NB4 (cell line): Measurements from ENCODE around the gene CYP4F22.
A peak's percentile ranks its signal among the peaks of the same experiment; 100 is the strongest.

ENCODE experiments used
- DNase-seq: peaks from one replicate; pipeline ENCODE4 v3.0.0; 2010; ENCODE audit warnings: low read depth
- H3K4me3 ChIP-seq: one replicate; pipeline ENCODE4 v1.5.1; 2011; ENCODE audit warnings: mild to moderate bottlenecking, low read depth, low read length, moderate library complexity
- MAX ChIP-seq: IDR thresholded peaks from 2 replicates; pipeline ENCODE4 v1.6.1; 2011; ENCODE audit warnings: low read depth, low read length
- MYC ChIP-seq: IDR thresholded peaks from 2 replicates; pipeline ENCODE4 v1.6.1; 2011; ENCODE audit warnings: low read depth, low read length
- POLR2A ChIP-seq: IDR thresholded peaks from 2 replicates; pipeline ENCODE4 v1.6.1; 2011; ENCODE audit warnings: mild to moderate bottlenecking; ENCODE audit not compliant: insufficient read length; ENCODE audit errors: extremely low read depth
- TF ChIP-seq, protein P1 (sequence below): IDR thresholded peaks from one replicate; pipeline ENCODE4 v1.5.1; 2012; ENCODE audit warnings: low read depth, low read length

Gene CYP4F22

DNA sequence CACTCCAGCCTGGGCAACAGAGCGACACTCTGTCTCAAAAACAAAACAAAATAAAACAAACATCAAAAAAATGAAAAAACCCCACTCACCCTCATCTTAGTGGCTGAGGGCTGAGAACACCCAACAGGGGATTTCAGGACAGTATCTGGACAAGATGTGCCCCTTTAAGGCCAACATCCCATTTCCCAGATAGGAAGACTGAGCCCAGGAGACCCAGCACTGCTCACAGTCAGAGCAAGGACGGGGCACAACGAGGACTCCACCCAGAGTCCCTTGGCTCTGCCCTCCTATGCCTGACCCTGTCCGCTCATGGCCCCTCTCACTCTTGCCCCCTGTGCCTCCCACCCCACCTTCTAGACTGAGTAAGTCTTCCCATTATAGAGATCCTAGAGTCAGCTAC is 53.8 kb downstream of the CYP4F22 start:
- H3K4me3 ChIP-seq = no peak overlapping the region
- no peak for TF ChIP-seq MAX
- TF ChIP-seq, protein P1, sequence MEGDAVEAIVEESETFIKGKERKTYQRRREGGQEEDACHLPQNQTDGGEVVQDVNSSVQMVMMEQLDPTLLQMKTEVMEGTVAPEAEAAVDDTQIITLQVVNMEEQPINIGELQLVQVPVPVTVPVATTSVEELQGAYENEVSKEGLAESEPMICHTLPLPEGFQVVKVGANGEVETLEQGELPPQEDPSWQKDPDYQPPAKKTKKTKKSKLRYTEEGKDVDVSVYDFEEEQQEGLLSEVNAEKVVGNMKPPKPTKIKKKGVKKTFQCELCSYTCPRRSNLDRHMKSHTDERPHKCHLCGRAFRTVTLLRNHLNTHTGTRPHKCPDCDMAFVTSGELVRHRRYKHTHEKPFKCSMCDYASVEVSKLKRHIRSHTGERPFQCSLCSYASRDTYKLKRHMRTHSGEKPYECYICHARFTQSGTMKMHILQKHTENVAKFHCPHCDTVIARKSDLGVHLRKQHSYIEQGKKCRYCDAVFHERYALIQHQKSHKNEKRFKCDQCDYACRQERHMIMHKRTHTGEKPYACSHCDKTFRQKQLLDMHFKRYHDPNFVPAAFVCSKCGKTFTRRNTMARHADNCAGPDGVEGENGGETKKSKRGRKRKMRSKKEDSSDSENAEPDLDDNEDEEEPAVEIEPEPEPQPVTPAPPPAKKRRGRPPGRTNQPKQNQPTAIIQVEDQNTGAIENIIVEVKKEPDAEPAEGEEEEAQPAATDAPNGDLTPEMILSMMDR = no peak
- TF ChIP-seq MYC = no peak
- no peak for TF ChIP-seq POLR2A
- DNase-seq = no peak

DNA sequence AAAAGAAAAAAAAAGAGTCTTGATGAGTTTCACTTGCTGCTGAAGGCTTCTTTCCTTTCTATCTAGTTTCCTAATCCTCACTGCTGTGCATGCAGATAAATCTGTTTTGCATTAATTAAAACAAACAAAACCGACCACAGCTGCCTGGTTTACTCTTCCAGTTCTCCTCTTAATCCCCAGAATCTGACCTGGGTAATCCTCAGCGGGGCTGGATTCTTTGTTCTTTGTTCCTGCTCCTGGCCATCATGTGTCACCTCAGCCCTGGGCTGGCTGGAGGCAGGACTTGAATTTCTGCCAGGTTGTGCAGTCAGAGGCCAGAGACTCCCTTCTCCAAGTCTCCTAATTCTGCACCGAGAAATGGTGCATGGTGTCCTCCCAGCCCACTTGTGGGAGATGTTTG is 54.5 kb downstream of the CYP4F22 start:
- no peak for DNase-seq
- no peak overlapping the region for H3K4me3 ChIP-seq
- TF ChIP-seq, protein P1 = no peak
- TF ChIP-seq POLR2A (no peak), MAX (no peak), MYC (no peak)

GRCh38 chr19:15563325-15563794 is 55.0 kb downstream of the CYP4F22 start:
- DNase-seq = peak; percentile 22
- TF ChIP-seq, protein P1 = no peak
- H3K4me3 ChIP-seq = no peak overlapping the region

DNA sequence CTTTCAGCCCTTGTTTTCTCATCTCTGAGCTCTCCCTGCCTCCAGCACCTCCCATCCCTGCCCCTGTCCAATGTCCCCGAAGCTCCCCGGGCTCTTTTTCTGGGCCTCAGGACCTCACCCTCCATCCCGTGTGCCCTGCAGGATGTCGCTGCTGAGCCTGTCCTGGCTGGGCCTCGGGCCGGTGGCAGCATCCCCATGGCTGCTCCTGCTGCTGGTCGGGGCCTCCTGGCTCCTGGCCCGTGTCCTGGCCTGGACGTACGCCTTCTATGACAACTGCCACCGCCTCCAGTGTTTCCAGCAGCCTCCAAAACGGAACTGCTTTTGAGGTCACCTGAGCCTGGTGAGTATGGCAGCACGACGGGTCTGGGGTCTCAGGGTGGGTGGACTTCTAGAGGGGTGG is 55.6 kb downstream of the CYP4F22 start:
- H3K4me3 ChIP-seq = no peak overlapping the region
- TF ChIP-seq, protein P1 = no peak
- TF ChIP-seq MYC (no peak), MAX (no peak), POLR2A (no peak)
- no peak for DNase-seq

DNA sequence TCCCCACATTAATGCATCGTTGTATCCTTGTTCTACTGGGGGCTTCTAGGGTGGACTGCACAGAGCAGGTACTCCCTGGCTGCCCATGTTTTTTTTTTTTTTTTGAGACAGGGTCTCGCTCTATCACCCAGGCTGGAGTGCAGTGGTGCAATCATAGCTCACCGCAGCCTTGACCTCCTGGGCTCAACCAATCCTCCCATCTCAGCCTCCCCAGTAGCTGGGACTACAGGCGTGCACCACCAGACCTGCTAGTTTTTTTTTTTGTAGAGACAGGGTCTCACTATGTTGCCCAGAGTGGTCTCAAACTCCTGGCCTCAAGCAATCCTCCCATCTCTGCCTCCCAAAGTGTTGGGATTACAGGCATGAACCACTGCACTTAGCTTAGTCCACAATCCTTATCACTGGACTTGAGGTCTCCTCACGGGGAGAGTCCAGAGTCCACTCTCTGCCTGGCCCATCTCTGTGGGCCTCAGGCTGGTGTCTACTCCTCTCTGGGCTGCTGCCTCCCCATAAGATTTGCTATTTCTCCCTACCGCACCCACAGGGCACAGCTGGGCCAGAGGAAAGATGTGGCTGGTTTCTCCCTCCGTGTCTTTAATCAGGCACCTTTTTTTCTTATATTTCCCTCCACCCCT is 56.3 kb downstream of the CYP4F22 start:
- TF ChIP-seq, protein P1 = no peak
- TF ChIP-seq POLR2A (no peak), MAX (no peak), MYC (no peak)
- no peak for DNase-seq
- no peak overlapping the region for H3K4me3 ChIP-seq

DNA sequence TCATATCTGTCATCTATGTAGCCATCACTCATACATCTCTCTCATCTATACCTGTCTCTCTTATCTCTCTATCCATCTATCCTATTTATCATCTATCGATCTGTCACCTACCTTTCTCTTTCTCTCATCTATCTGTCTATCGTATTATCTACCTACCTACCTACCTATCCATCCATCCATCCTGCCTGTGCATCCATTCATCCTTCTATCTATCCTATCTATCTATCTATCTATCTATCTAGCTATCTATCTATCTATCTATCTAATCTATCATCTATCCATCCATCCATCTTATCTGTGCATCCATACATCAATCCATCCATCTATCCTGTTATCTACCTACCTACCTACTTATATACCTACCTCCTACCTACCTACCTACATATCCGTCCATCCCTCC is 62.1 kb downstream of the CYP4F22 start:
- H3K4me3 ChIP-seq = no peak overlapping the region
- no peak for TF ChIP-seq MAX
- TF ChIP-seq MYC = no peak
- TF ChIP-seq, protein P1 = no peak
- no peak for TF ChIP-seq POLR2A
- no peak for DNase-seq
